ENCODE data around the gene MAP3K2. TPM values are rescaled to one million over a fixed set of nuclear protein-coding genes. Genes with fewer than 3 reads are reported as not detected.

MAP3K2 gene, protein sequence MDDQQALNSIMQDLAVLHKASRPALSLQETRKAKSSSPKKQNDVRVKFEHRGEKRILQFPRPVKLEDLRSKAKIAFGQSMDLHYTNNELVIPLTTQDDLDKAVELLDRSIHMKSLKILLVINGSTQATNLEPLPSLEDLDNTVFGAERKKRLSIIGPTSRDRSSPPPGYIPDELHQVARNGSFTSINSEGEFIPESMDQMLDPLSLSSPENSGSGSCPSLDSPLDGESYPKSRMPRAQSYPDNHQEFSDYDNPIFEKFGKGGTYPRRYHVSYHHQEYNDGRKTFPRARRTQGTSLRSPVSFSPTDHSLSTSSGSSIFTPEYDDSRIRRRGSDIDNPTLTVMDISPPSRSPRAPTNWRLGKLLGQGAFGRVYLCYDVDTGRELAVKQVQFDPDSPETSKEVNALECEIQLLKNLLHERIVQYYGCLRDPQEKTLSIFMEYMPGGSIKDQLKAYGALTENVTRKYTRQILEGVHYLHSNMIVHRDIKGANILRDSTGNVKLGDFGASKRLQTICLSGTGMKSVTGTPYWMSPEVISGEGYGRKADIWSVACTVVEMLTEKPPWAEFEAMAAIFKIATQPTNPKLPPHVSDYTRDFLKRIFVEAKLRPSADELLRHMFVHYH
- 37.2 and 71.3 TPM in 2 replicates for total RNA-seq

DNA sequence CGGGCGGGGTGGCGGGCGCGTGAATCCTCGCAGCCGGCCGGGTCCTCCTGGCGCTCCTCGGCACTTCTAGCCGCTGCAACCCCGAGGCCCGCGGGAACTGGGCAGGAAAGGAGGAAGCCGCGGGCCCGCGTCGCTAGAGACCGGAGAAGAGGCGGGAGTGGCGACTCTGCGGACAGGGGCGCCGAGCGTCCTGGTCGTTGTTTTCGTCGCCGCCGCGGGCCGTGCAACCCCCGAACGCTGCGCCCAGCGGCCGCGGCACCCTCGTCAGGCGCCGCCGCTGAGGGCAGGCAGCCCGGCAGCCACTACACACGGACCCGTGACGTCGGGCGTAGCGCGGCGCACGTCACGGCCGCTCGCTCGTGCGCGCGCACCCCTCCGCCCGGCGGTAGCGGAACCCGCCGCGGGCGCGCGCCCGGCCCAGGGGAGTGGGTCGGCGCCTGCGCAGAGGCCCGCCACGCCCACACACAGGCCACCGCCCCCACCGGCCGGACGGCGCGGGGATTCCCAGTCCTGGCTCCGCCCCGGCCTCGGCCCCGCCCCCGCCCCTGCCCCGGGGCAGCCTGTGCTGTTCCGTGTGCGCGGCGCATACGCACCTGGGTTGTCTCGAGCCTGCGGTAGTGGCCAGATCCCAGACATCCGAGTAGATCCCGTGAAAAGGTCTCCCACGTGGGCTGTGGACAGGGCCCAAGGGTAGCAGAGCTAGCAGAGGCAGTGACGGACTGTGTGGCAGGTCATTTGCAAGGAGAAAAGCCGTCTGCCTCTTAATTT lies at the start of gene MAP3K2:
TSS of gene MAP3K2 (minus strand) at position 321 of the 768 bp plus-strand sequence. CDS start 44,846 bp downstream, outside the sequence.

DNA sequence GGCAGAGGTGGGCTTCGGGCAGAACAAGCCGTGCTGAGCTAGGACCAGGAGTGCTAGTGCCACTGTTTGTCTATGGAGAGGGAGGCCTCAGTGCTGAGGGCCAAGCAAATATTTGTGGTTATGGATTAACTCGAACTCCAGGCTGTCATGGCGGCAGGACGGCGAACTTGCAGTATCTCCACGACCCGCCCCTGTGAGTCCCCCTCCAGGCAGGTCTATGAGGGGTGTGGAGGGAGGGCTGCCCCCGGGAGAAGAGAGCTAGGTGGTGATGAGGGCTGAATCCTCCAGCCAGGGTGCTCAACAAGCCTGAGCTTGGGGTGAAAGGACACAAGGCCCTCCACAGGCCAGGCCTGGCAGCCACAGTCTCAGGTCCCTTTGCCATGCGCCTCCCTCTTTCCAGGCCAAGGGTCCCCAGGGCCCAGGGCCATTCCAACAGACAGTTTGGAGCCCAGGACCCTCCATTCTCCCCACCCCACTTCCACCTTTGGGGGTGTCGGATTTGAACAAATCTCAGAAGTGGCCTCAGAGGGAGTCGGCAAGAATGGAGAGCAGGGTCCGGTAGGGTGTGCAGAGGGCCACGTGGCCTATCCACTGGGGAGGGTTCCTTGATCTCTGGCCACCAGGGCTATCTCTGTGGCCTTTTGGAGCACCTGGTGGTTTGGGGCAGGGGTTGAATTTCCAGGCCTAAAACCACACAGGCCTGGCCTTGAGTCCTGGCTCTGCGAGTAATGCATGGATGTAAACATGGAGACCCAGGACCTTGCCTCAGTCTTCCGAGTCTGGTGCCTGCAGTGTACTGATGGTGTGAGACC lies 30.7 kb upstream of the MAP3K2 start, which contains the start of gene PROC:
TSS of gene PROC (plus strand) at position 128 of the 812 bp plus-strand sequence. CDS start 1,516 bp downstream, outside the sequence.

DNA sequence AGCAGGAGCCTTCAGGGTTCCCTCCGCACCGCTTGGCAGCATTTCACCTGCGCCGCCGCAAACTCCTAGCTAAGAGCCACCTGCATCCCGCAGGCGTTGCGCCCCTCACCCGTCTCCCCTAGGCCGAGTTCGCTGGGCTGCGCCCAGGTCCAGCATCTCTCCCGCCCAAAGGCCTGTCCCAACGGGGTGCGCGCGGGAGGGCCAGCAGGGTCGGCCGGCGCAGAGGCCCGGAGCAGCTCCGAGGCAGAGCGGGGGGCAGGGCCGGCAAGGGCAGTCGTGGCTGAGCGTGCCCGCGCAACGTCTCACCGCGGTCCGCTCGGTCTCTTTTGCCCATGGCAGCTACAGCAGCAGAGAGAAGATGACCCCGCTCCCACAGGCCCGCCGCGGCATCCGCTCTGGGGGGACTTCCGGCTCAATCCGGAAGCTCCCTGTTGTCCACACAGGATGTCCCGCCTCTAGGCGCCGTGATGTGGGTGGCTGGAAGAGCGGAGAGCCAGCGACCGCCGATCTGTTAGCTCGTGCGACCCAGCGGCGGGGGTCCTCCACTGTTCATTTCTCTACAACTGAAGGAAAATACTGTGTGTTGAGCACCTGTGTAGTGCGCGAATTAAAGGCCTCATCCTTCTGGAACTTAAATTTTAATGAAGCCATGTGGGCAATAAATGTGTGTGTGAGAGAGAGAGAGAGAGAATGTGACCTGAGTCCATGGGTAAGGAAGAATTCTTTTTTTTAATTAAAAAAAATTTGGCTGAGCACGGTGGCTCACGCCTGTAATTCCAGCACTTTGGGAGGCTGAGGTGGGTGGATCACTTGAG lies 93.8 kb downstream of the MAP3K2 start, which contains the start of gene ERCC3:
TSS of gene ERCC3 (minus strand) at position 397 of the 815 bp plus-strand sequence. CDS start at position 334, 63 bp downstream.

Small RNA genes lying within 50 kb of the gene (small RNA-seq; reads per million reads assigned to genes)
- not detected for gene MIR4783 (ENCODE audit: low replicate concordance)
- gene RNU6-1147P (ENCODE audit: low replicate concordance): 4.1 reads per million, percentile 85 among the genes with 10 or more reads in this experiment

Other genes starting within 250 kb of the MAP3K2 start
- gene CYP27C1, start 167.7 kb downstream of the MAP3K2 start, total RNA-seq: not detected in 2 replicates
- 45.5 and 50.0 TPM in 2 replicates for gene ERCC3, start 93.8 kb downstream of the MAP3K2 start, total RNA-seq
- 0.14 TPM in 1 of 2 replicates, not detected in the other for gene PROC, start 30.5 kb upstream of the MAP3K2 start, total RNA-seq
- gene IWS1, start 138.5 kb upstream of the MAP3K2 start, total RNA-seq: 33.2 and 35.7 TPM in 2 replicates
- gene MYO7B, start 147.7 kb upstream of the MAP3K2 start, total RNA-seq: 0.43 TPM in 1 of 2 replicates, not detected in the other